Tibial artery (tissue), 4 donors: ENCODE measurements around the gene PPP6R2.

Experiments
- DNase-seq, 2 donors: peaks; one replicate each; pipeline ENCODE4 v3.0.0-alpha.2; 2019
- H3K27ac ChIP-seq, 2 donors: fragments of 200-600 bp; sonication (generic) in 1 of 2; 1 replicate in 1 of 2; 2 replicates in 1 of 2; pipeline ENCODE4 v1.5.1; 2018 to 2019; ENCODE audit warnings: mild to moderate bottlenecking in 1 of 2
- H3K27me3 ChIP-seq, 2 donors: fragments of 200-600 bp; sonication (generic) in 1 of 2; one replicate each; pipeline versions ENCODE4 v1.5.1 to v1.6.0; 2016 to 2019
- H3K36me3 ChIP-seq, 3 donors: fragments of 200-600 bp; sonication (generic) in 2 of 3; one replicate each; pipeline ENCODE4 v1.5.1; 2016 to 2019; ENCODE audit warnings: mild to moderate bottlenecking in 2 of 3
- H3K4me1 ChIP-seq, 4 donors: fragments of 200-600 bp; sonication (generic) in 2 of 4; 1 replicate in 3 of 4; 2 replicates in 1 of 4; pipeline ENCODE4 v1.5.1; 2016 to 2019
- H3K4me3 ChIP-seq, 2 donors: fragments of 200-600 bp; sonication (generic) in 1 of 2; 1 replicate in 1 of 2; 2 replicates in 1 of 2; pipeline ENCODE4 v1.5.1; 2018 to 2019; ENCODE audit warnings: mild to moderate bottlenecking in 2 of 2
- H3K9me3 ChIP-seq, 3 donors: fragments of 200-600 bp; sonication (generic) in 1 of 3; one replicate each; pipeline ENCODE4 v1.5.1; 2016 to 2019
- CTCF ChIP-seq, 2 experiments: fragments of 200-600 bp in 1 of 2; fragments of 450-650 bp in 1 of 2; IDR thresholded peaks; one replicate each; pipeline ENCODE4 v1.5.1; 2017 to 2019; ENCODE audit warnings: antibody characterized with exemption in 2 of 2, mild to moderate bottlenecking in 1 of 2, moderate library complexity in 1 of 2
- intact Hi-C: fragments of 100-400 bp; cut with DNase I; formaldehyde crosslinking; loops from one replicate; pipeline ENCODE4 v1.15.0; 2023; ENCODE audit warnings: low total_unique reads

The PPP6R2 gene

GRCh38 chr22:50346470-50346869 lies 3.3 kb downstream of the PPP6R2 start:
- no peak for DNase-seq
- no peaks in the 10 kb centered on the region for H3K9me3 ChIP-seq
- H3K4me1 ChIP-seq, result peaks cover 0 to 25% (median 15%) of the 10 kb centered on the region in 4 donors
- peaks cover 0 to 3% (median 0%) of the 10 kb centered on the region in 3 donors for H3K36me3 ChIP-seq
- H3K27ac ChIP-seq, result no peak overlapping the region
- H3K4me3 ChIP-seq, result no peak overlapping the region
- TF ChIP-seq CTCF (IDR thresholded peaks at IDR 0.05), result no peak
- intact Hi-C loops, result no loop called here
- H3K27me3 ChIP-seq, result no peaks in the 10 kb centered on the region

- Histone ChIP-seq H3K27me3 (no peaks in the 10 kb centered on the region), H3K4me3 (no peak overlapping the region), H3K4me1 (peaks cover 0 to 22% (median 13%) of the 10 kb centered on the region in 4 donors), H3K9me3 (no peaks in the 10 kb centered on the region), H3K36me3 (peaks cover 0 to 10% (median 0%) of the 10 kb centered on the region in 3 donors), H3K27ac (no peak overlapping the region)
- intact Hi-C loops, result no loop called here
- no peak for DNase-seq
- no peak for TF ChIP-seq CTCF (IDR thresholded peaks at IDR 0.05)
Measured at GRCh38 chr22:50347157-50347556, 4.0 kb downstream of the PPP6R2 start.

- H3K27ac ChIP-seq, result no peak overlapping the region
- H3K4me3 ChIP-seq, result no peak overlapping the region
- H3K4me1 ChIP-seq, result peaks cover 0 to 15% (median 9%) of the 10 kb centered on the region in 4 donors
- peaks cover 0 to 19% (median 6%) of the 10 kb centered on the region in 3 donors for H3K36me3 ChIP-seq
- H3K9me3 ChIP-seq, result no peaks in the 10 kb centered on the region
- intact Hi-C loops, result no loop called here
- no peak for DNase-seq
- H3K27me3 ChIP-seq, result no peaks in the 10 kb centered on the region
- no peak for TF ChIP-seq CTCF (IDR thresholded peaks at IDR 0.05)
Measured at GRCh38 chr22:50348058-50348457, 4.9 kb downstream of the PPP6R2 start.

GRCh38 chr22:50356186-50356585 lies 13.1 kb downstream of the PPP6R2 start:
- Histone ChIP-seq H3K9me3 (no peaks in the 10 kb centered on the region), H3K27me3 (no peaks in the 10 kb centered on the region), H3K4me1 (peaks cover 0 to 4% (median 0%) of the 10 kb centered on the region in 4 donors), H3K27ac (no peak overlapping the region), H3K4me3 (no peak overlapping the region), H3K36me3 (peaks cover 13 to 34% (median 20%) of the 10 kb centered on the region in 3 donors)
- no peak for TF ChIP-seq CTCF (IDR thresholded peaks at IDR 0.05)
- intact Hi-C loops, result no loop called here
- no peak for DNase-seq

- no peak overlapping the region for H3K4me3 ChIP-seq
Measured at GRCh38 chr22:50357222-50357621, 14.1 kb downstream of the PPP6R2 start.

More at GRCh38 chr22:50357222-50357621, 14.1 kb downstream of the PPP6R2 start:
- Histone ChIP-seq H3K9me3 (no peaks in the 10 kb centered on the region), H3K36me3 (peaks cover 13 to 28% (median 20%) of the 10 kb centered on the region in 3 donors), H3K27ac (no peak overlapping the region), H3K4me1 (peaks cover 0 to 11% (median 0%) of the 10 kb centered on the region in 4 donors), H3K27me3 (no peaks in the 10 kb centered on the region)
- intact Hi-C loops, result no loop called here
- TF ChIP-seq CTCF (IDR thresholded peaks at IDR 0.05), result no peak
- DNase-seq, result no peak
